Tibial nerve (tissue), 4 donors: ENCODE data around the gene GAB1. TPM values are rescaled to one million over a fixed set of nuclear protein-coding genes. Genes with fewer than 3 reads are reported as not detected.

ENCODE experiments used
- DNase-seq, 2 donors: peaks; one replicate each; pipeline ENCODE4 v3.0.0-alpha.2; 2019; ENCODE audit warnings: low spot score in 2 of 2
- H3K27ac ChIP-seq, 4 donors: fragments of 200-600 bp; sonication (generic) in 3 of 4; one replicate each; pipeline ENCODE4 v1.5.1; 2017 to 2019; ENCODE audit warnings: mild to moderate bottlenecking in 1 of 4
- H3K27me3 ChIP-seq, 2 donors: fragments of 200-600 bp; sonication (generic) in 1 of 2; one replicate each; pipeline versions ENCODE4 v1.5.1 to v1.6.0; 2017 to 2019
- H3K36me3 ChIP-seq, 3 donors: fragments of 200-600 bp; sonication (generic); one replicate each; pipeline ENCODE4 v1.5.1; 2018 to 2019
- H3K4me1 ChIP-seq, 4 donors: fragments of 200-600 bp; sonication (generic) in 3 of 4; one replicate each; pipeline ENCODE4 v1.5.1; 2017 to 2019
- H3K4me3 ChIP-seq, 4 donors: fragments of 200-600 bp; sonication (generic) in 3 of 4; one replicate each; pipeline ENCODE4 v1.5.1; 2017 to 2019; ENCODE audit warnings: mild to moderate bottlenecking in 1 of 4, moderate library complexity in 1 of 4
- H3K9me3 ChIP-seq, 4 donors: fragments of 200-600 bp; sonication (generic) in 3 of 4; one replicate each; pipeline ENCODE4 v1.5.1; 2017 to 2019
- CTCF ChIP-seq, 5 experiments: fragments of 200-600 bp in 3 of 5; fragments of 450-650 bp in 2 of 5; sonication (generic) in 3 of 5; IDR thresholded peaks; one replicate each; pipeline ENCODE4 v1.5.1; 2016 to 2019; ENCODE audit warnings: antibody characterized with exemption in 5 of 5, mild to moderate bottlenecking in 3 of 5, moderate library complexity in 2 of 5
- EP300 ChIP-seq, 2 donors: sonication (generic); formaldehyde crosslinking; IDR thresholded peaks; one replicate each; pipeline ENCODE4 v1.6.1; 2017; ENCODE audit warnings: antibody characterized with exemption in 2 of 2, mild to moderate bottlenecking in 1 of 2
- POLR2A ChIP-seq, 2 donors: fragments of 450-650 bp; IDR thresholded peaks; one replicate each; pipeline ENCODE4 v1.6.1; 2017; ENCODE audit warnings: antibody characterized with exemption in 2 of 2, mild to moderate bottlenecking in 2 of 2, moderate library complexity in 2 of 2
- WGBS, 2 donors: methylation state at CpG; one replicate each; pipeline ENCODE4 v1.1.5; 2018; 5-methylcytosine and 5-hydroxymethylcytosine counted together
- total RNA-seq, 4 donors: library from RNA; depleted of rRNA; stranded (reverse); fragments of >200 nt; gene quantifications; one replicate each; pipeline ENCODE4 v1.1.0, GENCODE V29; 2016

Gene GAB1
- total RNA-seq, 4 donors from 2014 or later = 50.7 to 123 (median 81.4) TPM

- H3K27ac ChIP-seq = peak overlapping the region in 2 of 4 donors; percentile 48 to 95
- TF ChIP-seq EP300 (IDR thresholded peaks at IDR 0.05) (no peak), POLR2A (IDR thresholded peaks at IDR 0.05) (no peak), CTCF (IDR thresholded peaks at IDR 0.05) (no peak)
- WGBS, 2 donors = 77 to 78% methylated on average over 2 of the region's 2 CpGs
- no peaks in the 10 kb centered on the region for H3K27me3 ChIP-seq
- peak overlapping the region in 1 of 4 donors; percentile 9 for H3K4me3 ChIP-seq
- no peak for DNase-seq
- no peaks in the 10 kb centered on the region for H3K9me3 ChIP-seq
- no peaks in the 10 kb centered on the region for H3K36me3 ChIP-seq
- peaks cover 0 to 43% (median 26%) of the 10 kb centered on the region in 4 donors for H3K4me1 ChIP-seq
Measured at GRCh38 chr4:143341186-143341755, 4.6 kb downstream of the GAB1 start.

GRCh38 chr4:143343276-143343831 is 6.7 kb downstream of the GAB1 start:
- H3K4me1 ChIP-seq = peaks cover 0 to 52% (median 30%) of the 10 kb centered on the region in 4 donors
- H3K36me3 ChIP-seq = no peaks in the 10 kb centered on the region
- no peaks in the 10 kb centered on the region for H3K27me3 ChIP-seq
- H3K9me3 ChIP-seq = no peaks in the 10 kb centered on the region
- H3K27ac ChIP-seq = peak overlapping the region in 2 of 4 donors; percentile 58 to 79
- 32 to 35% methylated on average over 3 of the region's 3 CpGs for WGBS, 2 donors
- H3K4me3 ChIP-seq = peak overlapping the region in 1 of 4 donors; percentile 35
- no peak for TF ChIP-seq EP300 (IDR thresholded peaks at IDR 0.05)
- DNase-seq = no peak

- Histone ChIP-seq H3K36me3 (no peaks in the 10 kb centered on the region), H3K9me3 (no peaks in the 10 kb centered on the region), H3K27ac (peak overlapping the region in 2 of 4 donors; percentile 58 to 79), H3K27me3 (no peaks in the 10 kb centered on the region), H3K4me1 (peaks cover 0 to 49% (median 26%) of the 10 kb centered on the region in 4 donors), H3K4me3 (peak overlapping the region in 2 of 4 donors; percentile 16 to 35)
- TF ChIP-seq POLR2A (IDR thresholded peaks at IDR 0.05) (peak in 1 of 2 donors; percentile 23), CTCF (IDR thresholded peaks at IDR 0.05) (no peak), EP300 (IDR thresholded peaks at IDR 0.05) (peak in 1 of 2 donors; percentile 72)
- 31 to 47% methylated on average over 7 of the region's 7 CpGs for WGBS, 2 donors
- no peak for DNase-seq
Measured at GRCh38 chr4:143344041-143344440, 7.4 kb downstream of the GAB1 start.

GRCh38 chr4:143344774-143345173 is 8.1 kb downstream of the GAB1 start:
- H3K36me3 ChIP-seq = no peaks in the 10 kb centered on the region
- peaks cover 0 to 49% (median 21%) of the 10 kb centered on the region in 4 donors for H3K4me1 ChIP-seq
- H3K27me3 ChIP-seq = no peaks in the 10 kb centered on the region
- H3K4me3 ChIP-seq = peak overlapping the region in 2 of 4 donors; percentile 16 to 35
- WGBS, 2 donors = 24 to 26% methylated on average over 4 of the region's 4 CpGs
- no peak for TF ChIP-seq CTCF (IDR thresholded peaks at IDR 0.05)
- no peak for TF ChIP-seq EP300 (IDR thresholded peaks at IDR 0.05)
- TF ChIP-seq POLR2A (IDR thresholded peaks at IDR 0.05) = no peak
- H3K27ac ChIP-seq = peak overlapping the region in 2 of 4 donors; percentile 58 to 79
- DNase-seq = no peak
- no peaks in the 10 kb centered on the region for H3K9me3 ChIP-seq

GRCh38 chr4:143345356-143345755 is 8.7 kb downstream of the GAB1 start:
- Histone ChIP-seq H3K27me3 (no peaks in the 10 kb centered on the region), H3K4me3 (no peak overlapping the region), H3K36me3 (no peaks in the 10 kb centered on the region), H3K9me3 (no peaks in the 10 kb centered on the region), H3K27ac (peak overlapping the region in 2 of 4 donors; percentile 58 to 79), H3K4me1 (peaks cover 0 to 44% (median 21%) of the 10 kb centered on the region in 4 donors)
- TF ChIP-seq EP300 (IDR thresholded peaks at IDR 0.05) = no peak
- TF ChIP-seq CTCF (IDR thresholded peaks at IDR 0.05) = no peak
- TF ChIP-seq POLR2A (IDR thresholded peaks at IDR 0.05) = no peak
- no peak for DNase-seq
- 36 to 42% methylated on average over 1 of the region's 1 CpG for WGBS, 2 donors
